Kidney (tissue), 14 donors: Measurements from ENCODE around the gene CUBN. TPM values are rescaled to one million over a fixed set of nuclear protein-coding genes. Genes with fewer than 3 reads are reported as not detected.

Experiments used
- DNase-seq, 5 donors: peaks; one replicate each; pipeline ENCODE4 v3.0.0-alpha.2; 2013 to 2020
- FAIRE-seq: peaks from 2 replicates; lab custom pipeline; 2012; peaks lifted over from hg19 to GRCh38; lab: Jason Lieb, UNC
- H3K27ac ChIP-seq, 2 donors: one replicate each; pipeline ENCODE4 v1.7.0; 2013; ENCODE audit warnings: low read depth in 2 of 2, low read length in 2 of 2, inconsistent platforms in 1 of 2
- H3K27me3 ChIP-seq: one replicate; pipeline ENCODE4 v1.7.1; 2013; ENCODE audit warnings: low read length, inconsistent platforms; ENCODE audit not compliant: control insufficient read depth, insufficient read depth
- H3K36me3 ChIP-seq, 3 donors: one replicate each; pipeline versions ENCODE4 v1.7.0 to v1.7.1; 2013; ENCODE audit warnings: low read length in 3 of 3, control low read depth in 1 of 3, inconsistent platforms in 1 of 3; ENCODE audit not compliant: insufficient read depth in 3 of 3, control insufficient read depth in 2 of 3
- H3K4me1 ChIP-seq, 3 donors: one replicate each; pipeline versions ENCODE4 v1.7.0 to v1.7.1; 2013; ENCODE audit warnings: low read length in 3 of 3, inconsistent platforms in 1 of 3, low read depth in 1 of 3; ENCODE audit not compliant: control insufficient read depth in 2 of 3, insufficient read depth in 2 of 3
- H3K4me3 ChIP-seq, 3 donors: one replicate each; pipeline versions ENCODE4 v1.7.0 to v1.8.1; 2013; ENCODE audit warnings: low read length in 3 of 3, control low read depth in 1 of 3, inconsistent platforms in 1 of 3
- H3K9ac ChIP-seq, 3 donors: one replicate each; pipeline versions ENCODE4 v1.7.0 to v1.7.1; 2013; ENCODE audit warnings: low read length in 3 of 3, control low read depth in 1 of 3, inconsistent platforms in 1 of 3
- H3K9me3 ChIP-seq, 3 donors: one replicate each; pipeline versions ENCODE4 v1.7.0 to v1.7.1; 2013; ENCODE audit warnings: low read length in 3 of 3, control low read depth in 1 of 3, inconsistent platforms in 1 of 3; ENCODE audit not compliant: control insufficient read depth in 2 of 3, insufficient read depth in 1 of 3
- intact Hi-C: fragments of 100-400 bp; cut with DNase I; formaldehyde crosslinking; loops from one replicate; pipeline ENCODE4 v1.11.1; 2022
- polyA plus RNA-seq: library from polyadenylated mRNA; stranded (reverse); fragments of 350-450 nt; fragmentation: Illumina TruSeq; extraction: RNeasy Lipid Tissue Mini Kit (QIAGEN cat#74804); gene quantifications from one replicate; pipeline ENCODE4 v1.2.3, GENCODE V29; 2014; ENCODE audit warnings: low read depth, low replicate concordance; ENCODE audit not compliant: insufficient read depth
- total RNA-seq: library from RNA; stranded (reverse); fragmentation: NEBNext Ultra II Directional; extraction: Animal tissue kit (Norgen Biotek cat#: 25700); gene quantifications from one replicate; pipeline ENCODE4 v1.2.1, GENCODE V29; 2021
- TF ChIP-seq, protein P1 (sequence below): IDR thresholded peaks from 3 replicates; pipeline ENCODE4 v1.5.1; 2012; ENCODE audit warnings: mild to moderate bottlenecking, moderate library complexity, borderline replicate concordance; ENCODE audit not compliant: insufficient read depth; ENCODE audit errors: extremely low read depth
- donor health status: control.
- donor health status: control.
- donor health status: control.
- donor health status: control.
- donor health status: control.
- donor health status: DM: yes; HTN: yes; CAD: no.
- donor health status: Normal renal cell carcinoma (clear cell type).

The CUBN gene
- total and polyA plus RNA-seq, 2 donors from 2014 or later, result 14.8 to 31.6 TPM

DNA sequence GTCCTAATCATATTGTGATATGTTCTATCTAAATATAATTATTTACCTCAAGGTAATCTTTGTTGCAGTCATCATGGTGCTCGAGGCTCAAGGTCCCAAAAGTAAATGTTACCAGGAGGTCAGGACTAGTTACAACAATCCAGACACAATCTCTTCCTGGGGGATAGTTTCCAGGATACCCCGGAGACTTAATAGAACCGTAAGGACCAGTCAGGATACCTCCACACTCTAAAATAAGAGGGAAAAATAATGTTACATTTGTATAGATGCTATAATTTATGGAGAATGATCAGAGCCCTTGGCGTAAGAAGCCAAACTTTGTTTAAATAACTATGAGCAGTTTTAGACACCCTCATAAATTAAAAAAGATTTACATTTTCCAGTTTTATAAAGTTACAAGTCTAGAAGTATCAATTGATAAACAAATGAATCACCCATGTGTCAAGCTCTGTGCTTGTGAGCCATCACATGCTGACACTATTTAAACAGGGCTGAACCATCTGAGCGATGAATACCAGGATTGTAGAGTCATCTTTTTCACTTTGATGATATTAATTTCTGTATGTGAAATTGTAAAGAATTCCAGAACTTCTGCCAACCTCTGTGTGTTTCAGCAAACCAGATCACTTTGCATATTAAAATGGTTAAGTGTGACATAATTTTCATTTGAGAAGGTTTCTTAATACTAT is 41.3 kb downstream of the CUBN start:
- Histone ChIP-seq H3K9me3 (no peaks in the 10 kb centered on the region), H3K4me1 (no peaks in the 10 kb centered on the region), H3K27ac (no peak overlapping the region), H3K9ac (no peak overlapping the region), H3K36me3 (peaks cover 0 to 25% (median 5%) of the 10 kb centered on the region in 3 donors), H3K4me3 (no peak overlapping the region), H3K27me3 (no peaks in the 10 kb centered on the region)
- DNase-seq, result no peak
- no peak for FAIRE-seq
- TF ChIP-seq, protein P1, sequence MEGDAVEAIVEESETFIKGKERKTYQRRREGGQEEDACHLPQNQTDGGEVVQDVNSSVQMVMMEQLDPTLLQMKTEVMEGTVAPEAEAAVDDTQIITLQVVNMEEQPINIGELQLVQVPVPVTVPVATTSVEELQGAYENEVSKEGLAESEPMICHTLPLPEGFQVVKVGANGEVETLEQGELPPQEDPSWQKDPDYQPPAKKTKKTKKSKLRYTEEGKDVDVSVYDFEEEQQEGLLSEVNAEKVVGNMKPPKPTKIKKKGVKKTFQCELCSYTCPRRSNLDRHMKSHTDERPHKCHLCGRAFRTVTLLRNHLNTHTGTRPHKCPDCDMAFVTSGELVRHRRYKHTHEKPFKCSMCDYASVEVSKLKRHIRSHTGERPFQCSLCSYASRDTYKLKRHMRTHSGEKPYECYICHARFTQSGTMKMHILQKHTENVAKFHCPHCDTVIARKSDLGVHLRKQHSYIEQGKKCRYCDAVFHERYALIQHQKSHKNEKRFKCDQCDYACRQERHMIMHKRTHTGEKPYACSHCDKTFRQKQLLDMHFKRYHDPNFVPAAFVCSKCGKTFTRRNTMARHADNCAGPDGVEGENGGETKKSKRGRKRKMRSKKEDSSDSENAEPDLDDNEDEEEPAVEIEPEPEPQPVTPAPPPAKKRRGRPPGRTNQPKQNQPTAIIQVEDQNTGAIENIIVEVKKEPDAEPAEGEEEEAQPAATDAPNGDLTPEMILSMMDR, result no peak
- intact Hi-C loops, result no loop called here

GRCh38 chr10:17086865-17087367 is 42.7 kb downstream of the CUBN start:
- no peak overlapping the region for H3K27ac ChIP-seq
- intact Hi-C loops, result no loop called here

DNA sequence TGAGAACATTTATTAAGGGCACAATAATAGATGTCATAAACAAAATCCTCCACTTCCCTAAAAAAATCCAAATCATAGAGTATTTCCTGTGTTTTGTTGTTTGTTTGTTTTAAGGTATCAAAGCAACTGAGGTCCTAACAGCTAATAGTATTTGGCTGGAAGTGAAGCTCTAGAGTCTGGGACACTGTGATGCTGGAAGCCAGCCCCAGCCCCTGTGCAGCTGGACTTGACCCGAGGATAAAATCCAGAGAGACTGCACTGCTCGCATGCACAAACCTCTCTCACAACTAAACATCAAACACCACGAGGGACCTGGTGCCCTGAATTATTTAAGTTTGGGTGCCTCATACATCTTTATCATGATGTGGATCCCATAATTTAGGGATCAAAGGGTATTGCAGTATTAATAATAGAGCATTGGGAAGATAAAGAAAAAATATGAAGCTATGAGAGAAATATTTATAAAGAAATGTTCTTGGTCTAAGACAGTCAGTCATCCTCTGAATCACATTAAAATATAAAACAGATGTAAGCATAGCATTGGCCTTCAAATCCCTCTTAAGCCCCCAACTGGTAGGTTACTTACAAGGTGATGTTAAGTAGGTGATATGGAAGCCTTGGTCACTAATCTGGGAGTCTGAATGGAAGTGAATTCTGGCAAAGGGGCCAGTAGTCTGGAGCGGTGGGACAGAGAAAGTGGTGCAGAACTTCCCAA is 44.4 kb downstream of the CUBN start:
- H3K27me3 ChIP-seq, result no peaks in the 10 kb centered on the region
- no peak overlapping the region for H3K4me3 ChIP-seq
- H3K36me3 ChIP-seq, result peaks cover 0 to 43% (median 6%) of the 10 kb centered on the region in 3 donors
- FAIRE-seq, result no peak
- peak in 1 of 5 donors; percentile 35 for DNase-seq
- H3K4me1 ChIP-seq, result no peaks in the 10 kb centered on the region
- TF ChIP-seq, protein P1, result no peak
- no peak overlapping the region for H3K27ac ChIP-seq
- H3K9ac ChIP-seq, result no peak overlapping the region
- no peaks in the 10 kb centered on the region for H3K9me3 ChIP-seq
- intact Hi-C loops, result no loop called here

More at GRCh38 chr10:17086865-17087367, 42.7 kb downstream of the CUBN start:
- H3K4me3 ChIP-seq, result no peak overlapping the region
- FAIRE-seq, result no peak
- H3K27me3 ChIP-seq, result no peaks in the 10 kb centered on the region
- H3K36me3 ChIP-seq, result peaks cover 0 to 33% (median 3%) of the 10 kb centered on the region in 3 donors
- H3K4me1 ChIP-seq, result no peaks in the 10 kb centered on the region
- H3K9ac ChIP-seq, result no peak overlapping the region
- TF ChIP-seq, protein P1, result no peak
- no peak for DNase-seq
- H3K9me3 ChIP-seq, result no peaks in the 10 kb centered on the region
